ENCODE data around the gene OR1N2.

GRCh38 chr9:122527193-122527592, 25.7 kb upstream of the OR1N2 start, which contains the start of gene OR1N1:
- TF ChIP-seq POU2F2 (IDR thresholded peaks at IDR 0.05; ENCODE audit: low read depth, low read length) (no peak), POLR2A (IDR thresholded peaks at IDR 0.05; ENCODE audit: low read depth, low read length) (no peak), TAF1 (IDR thresholded peaks at IDR 0.05; ENCODE audit: low read depth, low read length) (no peak)

Measured in GM12891 (cell line).